MCF 10A (cell line): ENCODE data around the gene STMN3. TPM values are rescaled to one million over a fixed set of nuclear protein-coding genes. Genes with fewer than 3 reads are reported as not detected.
"Not testable (repeated sequence)": the region's sequence is repeated elsewhere in the genome, so short reads cannot be mapped to it uniquely, and the experiment has no call there.

Experiments used
- BruUV-seq: library from RNA; stranded (reverse); fragments of 400-500 nt; replicated peaks from 2 replicates; lab custom pipeline; 2021; lab: Mats Ljungman, UMichigan
- CTCF ChIA-PET: fragments of 300-600 bp; sonication (Branson Sonifier 250); formaldehyde crosslinking; extraction: SDS; loops from one replicate; lab custom pipeline; 2021; ENCODE audit warnings: antibody characterized with exemption, inconsistent platforms; lab: Yijun Ruan, JAX
- POLR2A ChIA-PET: fragments of 300-600, 350-650 bp; sonication (Branson Sonifier 250); formaldehyde crosslinking; extraction: SDS; loops from one replicate; lab custom pipeline; 2020; ENCODE audit warnings: antibody characterized with exemption, inconsistent platforms; lab: Yijun Ruan, JAX
- DNase-seq: peaks from one replicate; pipeline ENCODE4 v3.0.0-alpha.2; 2018; ENCODE audit not compliant: unreplicated experiment
- H3K27ac Mint-ChIP-seq: one replicate; pipeline ENCODE4 v1.8.0; 2022; ENCODE audit warnings: mild to moderate bottlenecking, low read depth, mixed read lengths; ENCODE audit not compliant: unreplicated experiment
- H3K27me3 Mint-ChIP-seq: one replicate; pipeline ENCODE4 v1.8.0; 2022; ENCODE audit warnings: mixed read lengths; ENCODE audit not compliant: insufficient read depth, unreplicated experiment
- H3K36me3 Mint-ChIP-seq: one replicate; pipeline ENCODE4 v1.8.0; 2022; ENCODE audit warnings: mild to moderate bottlenecking, moderate library complexity, mixed read lengths; ENCODE audit not compliant: insufficient read depth, unreplicated experiment
- H3K4me1 Mint-ChIP-seq: one replicate; pipeline ENCODE4 v1.8.0; 2022; ENCODE audit warnings: mixed read lengths; ENCODE audit not compliant: insufficient read depth, unreplicated experiment
- H3K4me3 Mint-ChIP-seq: one replicate; pipeline ENCODE4 v1.8.0; 2022; ENCODE audit warnings: mild to moderate bottlenecking, moderate library complexity, mixed read lengths; ENCODE audit not compliant: unreplicated experiment
- H3K9me3 Mint-ChIP-seq: one replicate; pipeline ENCODE4 v1.8.0; 2022; ENCODE audit warnings: mixed read lengths; ENCODE audit not compliant: unreplicated experiment
- CTCF ChIP-seq: fragments of 200-600 bp; IDR thresholded peaks from one replicate; pipeline ENCODE4 v1.8.0; 2022; ENCODE audit warnings: antibody characterized with exemption, mild to moderate bottlenecking; ENCODE audit not compliant: unreplicated experiment
- intact Hi-C: fragments of 100-400 bp; cut with micrococcal nuclease; formaldehyde crosslinking; loops from 2 replicates; pipeline ENCODE4 v1.14.1; 2022
- total RNA-seq: library from RNA; stranded (reverse); gene quantifications from 2 replicates; pipeline ENCODE4 v1.2.3, GENCODE V29; 2022

Gene STMN3
- total RNA-seq, 1 experiment from 2014 or later = 5.3 TPM

- Mint-ChIP-seq H3K27ac (no peak overlapping the region), H3K9me3 (no peaks in the 10 kb centered on the region), H3K27me3 (no peaks in the 10 kb centered on the region), H3K4me1 (peaks cover 6% of the 10 kb centered on the region), H3K36me3 (peaks cover 5% of the 10 kb centered on the region), H3K4me3 (no peak overlapping the region)
- ChIA-PET POLR2A (interaction anchor here (0.7 to 1.4 kb wide), 3 partner anchors 9 to 228 kb away, joined by 3 to 4 read pairs (median 4); partner anchors contain the start of gene TPD52L2), CTCF (interaction anchor here (0.6 kb wide), 2 partner anchors 318 to 1043 kb away, joined by 3 to 4 read pairs; no protein-coding TSS in a partner anchor)
- BruUV-seq = no TSS peak
- TF ChIP-seq CTCF = no peak
- intact Hi-C loops = no loop called here
- DNase-seq = no peak
These were observed 16.2 kb downstream of the STMN3 start for GRCh38 chr20:63636752-63637628.

- DNase-seq = no peak
- POLR2A ChIA-PET = interaction anchor here (1.5 kb wide), 1 partner anchor 23 kb away, joined by 5 read pairs; the partner anchor contains the start of gene RTEL1
- Mint-ChIP-seq H3K27me3 (no peaks in the 10 kb centered on the region), H3K9me3 (no peaks in the 10 kb centered on the region), H3K36me3 (peaks cover 10% of the 10 kb centered on the region), H3K4me3 (no peak overlapping the region), H3K4me1 (peaks cover 6% of the 10 kb centered on the region), H3K27ac (no peak overlapping the region)
- CTCF ChIA-PET = no interaction called here
- intact Hi-C loops = no loop called here
- TF ChIP-seq CTCF = no peak
- BruUV-seq = no TSS peak
These were observed 17.6 kb downstream of the STMN3 start for GRCh38 chr20:63635431-63636141.

- intact Hi-C loops = no loop called here
- DNase-seq = no peak
- no peaks in the 10 kb centered on the region for H3K9me3 Mint-ChIP-seq
- no peak overlapping the region for H3K27ac Mint-ChIP-seq
- TF ChIP-seq CTCF = no peak
- no peaks in the 10 kb centered on the region for H3K27me3 Mint-ChIP-seq
- H3K4me1 Mint-ChIP-seq = peaks cover 6% of the 10 kb centered on the region
- H3K36me3 Mint-ChIP-seq = peaks cover 10% of the 10 kb centered on the region
- POLR2A ChIA-PET = interaction anchor here (0.7 kb wide), 1 partner anchor 8 kb away, joined by 3 read pairs; no protein-coding TSS in a partner anchor
- CTCF ChIA-PET = no interaction called here
- BruUV-seq = no TSS peak
- H3K4me3 Mint-ChIP-seq = no peak overlapping the region
These were observed 19.5 kb downstream of the STMN3 start for GRCh38 chr20:63633732-63634131.

GRCh38 chr20:63631426-63631825 lies 21.8 kb downstream of the STMN3 start:
- intact Hi-C loops, BruUV-seq, H3K4me1 Mint-ChIP-seq, H3K9me3 Mint-ChIP-seq, DNase-seq, H3K4me3 Mint-ChIP-seq, H3K27ac Mint-ChIP-seq, H3K27me3 Mint-ChIP-seq: not testable (repeated sequence)
- CTCF ChIA-PET = interaction anchor here (0.6 to 2.0 kb wide), 5 partner anchors 10 to 144 kb away, joined by 3 to 9 read pairs (median 4); partner anchors contain the start of gene PTK6
- POLR2A ChIA-PET = interaction anchor here (1.0 to 1.3 kb wide), 2 partner anchors 29 to 51 kb away, joined by 3 read pairs; no protein-coding TSS in a partner anchor
- H3K36me3 Mint-ChIP-seq = peaks cover 13% of the 10 kb centered on the region

GRCh38 chr20:63630956-63631355 lies 22.3 kb downstream of the STMN3 start:
- POLR2A ChIA-PET = interaction anchor here (0.7 to 1.3 kb wide), 2 partner anchors 28 to 52 kb away, joined by 3 read pairs; no protein-coding TSS in a partner anchor
- DNase-seq, intact Hi-C loops, H3K9me3 Mint-ChIP-seq, H3K27ac Mint-ChIP-seq, H3K27me3 Mint-ChIP-seq, H3K4me3 Mint-ChIP-seq, BruUV-seq, H3K4me1 Mint-ChIP-seq: not testable (repeated sequence)
- H3K36me3 Mint-ChIP-seq = peaks cover 13% of the 10 kb centered on the region
- CTCF ChIA-PET = interaction anchor here (0.6 to 2.0 kb wide), 6 partner anchors 11 to 145 kb away, joined by 3 to 9 read pairs (median 4); partner anchors contain the start of gene PTK6
